MCF 10A (cell line): ENCODE data around the gene ONECUT2. TPM values are rescaled to one million over a fixed set of nuclear protein-coding genes. Genes with fewer than 3 reads are reported as not detected.

Experiments used
- BruUV-seq: library from RNA; stranded (reverse); fragments of 400-500 nt; replicated peaks from 2 replicates; lab custom pipeline; 2021; lab: Mats Ljungman, UMichigan
- CTCF ChIA-PET: fragments of 300-600 bp; sonication (Branson Sonifier 250); formaldehyde crosslinking; extraction: SDS; loops from one replicate; lab custom pipeline; 2021; ENCODE audit warnings: antibody characterized with exemption, inconsistent platforms; lab: Yijun Ruan, JAX
- POLR2A ChIA-PET: fragments of 300-600, 350-650 bp; sonication (Branson Sonifier 250); formaldehyde crosslinking; extraction: SDS; loops from one replicate; lab custom pipeline; 2020; ENCODE audit warnings: antibody characterized with exemption, inconsistent platforms; lab: Yijun Ruan, JAX
- DNase-seq: peaks from one replicate; pipeline ENCODE4 v3.0.0-alpha.2; 2018; ENCODE audit not compliant: unreplicated experiment
- H3K27ac Mint-ChIP-seq: one replicate; pipeline ENCODE4 v1.8.0; 2022; ENCODE audit warnings: mild to moderate bottlenecking, low read depth, mixed read lengths; ENCODE audit not compliant: unreplicated experiment
- H3K27me3 Mint-ChIP-seq: one replicate; pipeline ENCODE4 v1.8.0; 2022; ENCODE audit warnings: mixed read lengths; ENCODE audit not compliant: insufficient read depth, unreplicated experiment
- H3K36me3 Mint-ChIP-seq: one replicate; pipeline ENCODE4 v1.8.0; 2022; ENCODE audit warnings: mild to moderate bottlenecking, moderate library complexity, mixed read lengths; ENCODE audit not compliant: insufficient read depth, unreplicated experiment
- H3K4me1 Mint-ChIP-seq: one replicate; pipeline ENCODE4 v1.8.0; 2022; ENCODE audit warnings: mixed read lengths; ENCODE audit not compliant: insufficient read depth, unreplicated experiment
- H3K4me3 Mint-ChIP-seq: one replicate; pipeline ENCODE4 v1.8.0; 2022; ENCODE audit warnings: mild to moderate bottlenecking, moderate library complexity, mixed read lengths; ENCODE audit not compliant: unreplicated experiment
- H3K9me3 Mint-ChIP-seq: one replicate; pipeline ENCODE4 v1.8.0; 2022; ENCODE audit warnings: mixed read lengths; ENCODE audit not compliant: unreplicated experiment
- CTCF ChIP-seq: fragments of 200-600 bp; IDR thresholded peaks from one replicate; pipeline ENCODE4 v1.8.0; 2022; ENCODE audit warnings: antibody characterized with exemption, mild to moderate bottlenecking; ENCODE audit not compliant: unreplicated experiment
- intact Hi-C: fragments of 100-400 bp; cut with micrococcal nuclease; formaldehyde crosslinking; loops from 2 replicates; pipeline ENCODE4 v1.14.1; 2022
- total RNA-seq: library from RNA; stranded (reverse); gene quantifications from 2 replicates; pipeline ENCODE4 v1.2.3, GENCODE V29; 2022

ONECUT2 gene
- total RNA-seq, 1 experiment from 2014 or later, result 0.89 TPM

DNA sequence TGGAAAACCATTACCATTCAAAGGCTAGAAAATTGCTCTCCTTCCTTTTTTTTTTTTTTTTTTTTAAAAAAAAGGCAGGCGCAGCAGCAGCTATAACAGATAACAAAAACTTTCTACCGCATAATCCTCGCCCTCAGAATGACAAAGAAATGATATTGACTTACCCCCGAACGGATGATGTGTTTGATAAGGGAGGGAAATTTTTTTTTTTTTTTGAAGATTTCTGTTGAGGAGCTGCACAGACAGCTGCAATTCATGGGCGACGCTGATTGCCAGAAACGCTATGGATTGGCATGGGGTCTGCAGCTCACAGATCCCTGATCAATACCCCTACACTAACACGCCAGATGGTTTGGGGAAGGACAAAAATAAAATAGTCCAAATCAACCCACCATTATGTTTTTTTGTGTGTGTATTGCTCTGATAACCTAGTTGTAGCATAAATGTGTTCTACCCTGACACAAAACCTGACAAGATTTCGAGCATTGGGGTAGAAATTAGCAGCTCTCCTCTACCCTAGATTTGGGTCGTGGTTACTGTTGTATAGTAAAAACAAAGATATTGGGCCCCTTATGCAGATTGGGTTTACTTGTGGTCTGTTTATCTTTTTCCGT, 3.6 kb upstream of the ONECUT2 start:
- Mint-ChIP-seq H3K4me1 (peaks cover 13% of the 10 kb centered on the region), H3K36me3 (no peaks in the 10 kb centered on the region), H3K27ac (no peak overlapping the region), H3K27me3 (peaks cover 61% of the 10 kb centered on the region), H3K9me3 (peaks cover under 1% of the 10 kb centered on the region), H3K4me3 (no peak overlapping the region)
- CTCF ChIA-PET, result interaction anchor here (0.6 to 1.0 kb wide), 2 partner anchors 15 to 642 kb away, joined by 3 to 5 read pairs; no protein-coding TSS in a partner anchor
- no TSS peak for BruUV-seq
- POLR2A ChIA-PET, result no interaction called here
- intact Hi-C loops, result no loop called here
- TF ChIP-seq CTCF, result no peak
- no peak for DNase-seq

DNA sequence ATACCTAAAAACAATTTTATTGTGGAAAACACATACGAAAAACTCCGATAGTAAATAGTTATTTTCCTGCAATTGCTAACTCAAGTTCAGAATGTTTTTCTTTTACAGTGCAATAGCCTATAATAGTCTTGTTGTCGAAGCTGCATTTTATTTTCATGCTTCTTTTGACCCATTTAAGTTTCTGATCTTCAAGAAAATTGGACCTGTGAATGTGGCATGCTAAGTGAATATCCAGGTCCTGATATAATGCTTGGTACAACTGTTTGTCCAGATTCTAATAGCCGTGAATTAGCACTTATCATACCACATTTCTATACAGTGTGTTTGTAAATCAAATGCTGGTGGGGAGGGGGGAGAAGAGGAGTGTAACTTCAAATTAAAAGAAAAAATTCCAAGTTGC, 3.0 kb upstream of the ONECUT2 start:
- POLR2A ChIA-PET, result no interaction called here
- intact Hi-C loops, result no loop called here

GRCh38 chr18:57432751-57433400, 2.3 kb upstream of the ONECUT2 start:
- BruUV-seq, result no TSS peak
- intact Hi-C loops, result no loop called here
- no peak overlapping the region for H3K4me3 Mint-ChIP-seq
- peaks cover 13% of the 10 kb centered on the region for H3K4me1 Mint-ChIP-seq
- ChIA-PET CTCF (no interaction called here), POLR2A (no interaction called here)
- H3K27me3 Mint-ChIP-seq, result peaks cover 58% of the 10 kb centered on the region
- H3K9me3 Mint-ChIP-seq, result peaks cover 8% of the 10 kb centered on the region
- no peak overlapping the region for H3K27ac Mint-ChIP-seq
- no peak for TF ChIP-seq CTCF
- no peak for DNase-seq
- H3K36me3 Mint-ChIP-seq, result no peaks in the 10 kb centered on the region

More for the DNA sequence above, 3.0 kb upstream of the ONECUT2 start:
- Mint-ChIP-seq H3K9me3 (peaks cover 6% of the 10 kb centered on the region), H3K27ac (no peak overlapping the region), H3K27me3 (peaks cover 58% of the 10 kb centered on the region), H3K4me1 (peaks cover 13% of the 10 kb centered on the region), H3K4me3 (no peak overlapping the region), H3K36me3 (no peaks in the 10 kb centered on the region)
- DNase-seq, result no peak
- no peak for TF ChIP-seq CTCF
- CTCF ChIA-PET, result interaction anchor here (1.0 kb wide), 1 partner anchor 15 kb away, joined by 3 read pairs; no protein-coding TSS in a partner anchor
- BruUV-seq, result no TSS peak

- Mint-ChIP-seq H3K27me3 (peaks cover 58% of the 10 kb centered on the region), H3K36me3 (peaks cover 2% of the 10 kb centered on the region), H3K4me3 (no peak overlapping the region), H3K9me3 (peaks cover 8% of the 10 kb centered on the region), H3K4me1 (peaks cover 13% of the 10 kb centered on the region), H3K27ac (no peak overlapping the region)
- POLR2A ChIA-PET, result no interaction called here
- CTCF ChIA-PET, result no interaction called here
- BruUV-seq, result no TSS peak
- DNase-seq, result no peak
- TF ChIP-seq CTCF, result no peak
- intact Hi-C loops, result no loop called here
Observed at GRCh38 chr18:57433482-57433881, 1.7 kb upstream of the ONECUT2 start.
